Fibroblast of upper back skin (primary cell): Measurements from ENCODE around the gene FUT7.

ENCODE experiments used
- DNase-seq: peaks from one replicate; pipeline ENCODE4 v3.0.0-alpha.2; 2013

FUT7 gene

GRCh38 chr9:137032858-137033257 is 970 bp upstream of the FUT7 start:
- no peak for DNase-seq

- no peak for DNase-seq
Measured at GRCh38 chr9:137030538-137031527, 1.1 kb downstream of the FUT7 start.

GRCh38 chr9:137030006-137030405 is 1.9 kb downstream of the FUT7 start:
- no peak for DNase-seq

- peak; percentile 35 for DNase-seq
Measured at GRCh38 chr9:137029058-137029936, 2.6 kb downstream of the FUT7 start.

- DNase-seq: peak; percentile 18
Measured at GRCh38 chr9:137028263-137029057, 3.4 kb downstream of the FUT7 start.

GRCh38 chr9:137027369-137028262 is 4.3 kb downstream of the FUT7 start, which contains the start of gene ABCA2:
Gene ABCA2, minus strand, starts transcription at chr9:137028237. Its CDS starts 97 bp downstream, at chr9:137028140.
- no peak for DNase-seq

- no peak for DNase-seq
Measured at GRCh38 chr9:137026828-137027227, 5.1 kb downstream of the FUT7 start.

GRCh38 chr9:137026384-137026783 is 5.5 kb downstream of the FUT7 start:
- no peak for DNase-seq

- no peak for DNase-seq
Measured at GRCh38 chr9:137025517-137025966, 6.3 kb downstream of the FUT7 start.

GRCh38 chr9:137023583-137023991 is 8.3 kb downstream of the FUT7 start:
- DNase-seq: no peak

- no peak for DNase-seq
Measured at GRCh38 chr9:137023157-137023556, 8.7 kb downstream of the FUT7 start.

- no peak for DNase-seq
Measured at GRCh38 chr9:137022662-137023008, 9.3 kb downstream of the FUT7 start.

- no peak for DNase-seq
Measured at GRCh38 chr9:137021979-137022661, 9.8 kb downstream of the FUT7 start.

GRCh38 chr9:137021568-137021978 is 10.3 kb downstream of the FUT7 start:
- no peak for DNase-seq

GRCh38 chr9:137020771-137021567 is 10.9 kb downstream of the FUT7 start:
- DNase-seq: no peak

GRCh38 chr9:137019891-137020683 is 11.8 kb downstream of the FUT7 start:
- DNase-seq: no peak

GRCh38 chr9:137018761-137019559 is 12.9 kb downstream of the FUT7 start:
- no peak for DNase-seq

- no peak for DNase-seq
Measured at GRCh38 chr9:137017791-137018497, 13.9 kb downstream of the FUT7 start.
